22Rv1 (cell line): ENCODE results near the gene GPC1.

Source experiments
- ZFX ChIP-seq: fragments of 450-650 bp; IDR thresholded peaks from 2 replicates; pipeline ENCODE4 v1.6.1; 2017; ENCODE audit warnings: antibody characterized with exemption, borderline replicate concordance
- TF ChIP-seq, protein P1 (sequence below): fragments of 450-650 bp; IDR thresholded peaks from 2 replicates; pipeline ENCODE4 v1.5.1; 2017; ENCODE audit warnings: mild to moderate bottlenecking

DNA sequence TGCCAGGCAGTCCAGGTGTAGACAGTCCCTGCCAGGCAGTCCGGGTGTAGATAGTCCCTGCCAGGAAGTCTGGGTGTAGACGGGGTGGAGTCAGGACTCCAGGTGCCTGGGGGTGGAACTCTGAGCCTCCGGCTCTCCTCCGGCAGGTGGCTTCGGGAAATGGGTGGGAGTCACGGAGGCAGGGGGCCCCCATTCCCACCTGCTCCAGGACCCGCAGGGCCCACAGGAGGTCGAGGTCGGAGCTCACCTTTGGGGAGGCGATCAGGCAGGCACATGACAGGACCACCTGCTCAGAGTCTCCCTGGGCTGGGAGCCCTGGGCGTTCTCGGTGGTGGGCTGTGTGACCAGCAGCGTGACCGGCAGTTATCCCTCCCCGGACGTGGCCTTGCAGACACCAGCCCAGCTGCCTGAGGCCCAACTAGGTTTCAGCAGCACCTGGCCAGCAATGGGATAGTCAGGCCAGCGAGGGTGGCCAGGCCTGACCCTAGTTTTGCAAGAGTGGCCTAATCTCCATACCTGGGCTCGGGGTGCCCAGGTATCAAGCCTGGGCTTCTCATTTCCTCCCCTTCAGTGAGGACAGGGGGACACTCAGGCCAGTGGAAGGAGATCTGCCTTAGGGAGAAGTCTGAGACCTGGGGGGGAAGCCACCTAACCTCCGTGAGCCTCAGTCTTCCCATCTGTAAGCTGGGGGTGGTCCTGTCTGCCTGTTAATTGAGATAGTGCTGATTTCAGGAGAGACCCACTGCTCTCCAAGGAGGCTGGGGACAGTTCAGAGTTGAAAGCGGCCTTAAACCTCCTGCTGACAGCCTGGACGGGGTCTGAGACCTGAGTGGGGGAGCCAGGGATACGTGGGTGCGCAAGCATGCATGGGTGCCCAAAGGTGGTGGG is 13.2 kb downstream of the GPC1 start:
- TF ChIP-seq, protein P1, sequence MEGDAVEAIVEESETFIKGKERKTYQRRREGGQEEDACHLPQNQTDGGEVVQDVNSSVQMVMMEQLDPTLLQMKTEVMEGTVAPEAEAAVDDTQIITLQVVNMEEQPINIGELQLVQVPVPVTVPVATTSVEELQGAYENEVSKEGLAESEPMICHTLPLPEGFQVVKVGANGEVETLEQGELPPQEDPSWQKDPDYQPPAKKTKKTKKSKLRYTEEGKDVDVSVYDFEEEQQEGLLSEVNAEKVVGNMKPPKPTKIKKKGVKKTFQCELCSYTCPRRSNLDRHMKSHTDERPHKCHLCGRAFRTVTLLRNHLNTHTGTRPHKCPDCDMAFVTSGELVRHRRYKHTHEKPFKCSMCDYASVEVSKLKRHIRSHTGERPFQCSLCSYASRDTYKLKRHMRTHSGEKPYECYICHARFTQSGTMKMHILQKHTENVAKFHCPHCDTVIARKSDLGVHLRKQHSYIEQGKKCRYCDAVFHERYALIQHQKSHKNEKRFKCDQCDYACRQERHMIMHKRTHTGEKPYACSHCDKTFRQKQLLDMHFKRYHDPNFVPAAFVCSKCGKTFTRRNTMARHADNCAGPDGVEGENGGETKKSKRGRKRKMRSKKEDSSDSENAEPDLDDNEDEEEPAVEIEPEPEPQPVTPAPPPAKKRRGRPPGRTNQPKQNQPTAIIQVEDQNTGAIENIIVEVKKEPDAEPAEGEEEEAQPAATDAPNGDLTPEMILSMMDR, result no peak
- no peak for TF ChIP-seq ZFX
